ENCODE results near the gene CACNG4. TPM values are rescaled to one million over a fixed set of nuclear protein-coding genes. Genes with fewer than 3 reads are reported as not detected.

The CACNG4 gene
- total and polyA plus RNA-seq, 2 experiments from 2014 or later, result 1.6 to 4.1 TPM

DNA sequence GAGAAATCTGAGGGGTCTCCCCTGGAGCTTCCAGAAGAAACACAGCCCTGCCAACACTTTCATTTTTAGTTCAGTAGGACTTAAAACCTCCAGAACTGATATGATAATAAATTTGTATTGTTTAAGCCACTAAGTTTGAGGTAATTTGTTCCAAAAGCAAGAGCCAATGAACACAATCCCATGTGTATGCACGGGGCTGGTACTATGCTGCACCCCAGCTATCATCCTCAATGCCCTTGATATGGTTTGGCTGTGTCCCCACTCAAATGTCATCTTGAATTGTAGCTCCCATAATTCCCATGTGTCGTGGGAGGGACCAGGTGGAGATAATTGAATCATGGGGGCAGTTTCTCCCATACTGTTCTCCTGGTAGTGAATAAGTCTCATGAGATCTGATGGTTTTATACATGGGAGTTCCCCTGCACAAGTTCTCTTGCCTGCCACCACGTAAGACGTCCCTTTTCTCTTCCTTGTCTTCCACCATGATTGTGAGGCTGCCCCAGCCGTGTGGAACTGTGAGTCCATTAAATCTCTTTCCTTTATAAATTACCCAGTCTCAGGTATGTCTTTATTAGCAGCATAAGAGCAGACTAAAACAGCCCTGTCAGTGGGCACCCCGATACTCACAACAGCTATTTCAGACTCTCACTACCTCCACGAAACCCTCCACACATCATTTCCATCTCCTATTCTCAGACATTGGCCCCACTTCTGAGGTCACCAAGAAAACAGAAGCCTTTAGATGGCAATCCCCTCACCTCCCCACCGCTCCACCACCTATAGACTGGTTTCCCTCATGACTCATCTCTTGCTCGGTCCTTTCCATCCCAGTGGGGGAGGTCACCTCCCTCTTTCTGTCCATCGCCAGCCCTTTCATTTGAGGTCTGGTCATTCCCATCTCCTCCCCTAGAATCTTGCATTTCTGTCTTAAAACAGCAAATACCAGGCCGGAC is 70.9 kb downstream of the CACNG4 start:
- Mint-ChIP-seq H3K9me3 (no peaks in the 10 kb centered on the region; the same call in 2 of the 3 replicates), H3K4me3 (no peak overlapping the region), H3K27ac (no peak overlapping the region), H3K27me3 (ENCODE audit: insufficient read depth, low read depth, poor library complexity) (peaks cover 6% of the 10 kb centered on the region), H3K4me1 (no peaks in the 10 kb centered on the region; the same call in 2 of the 3 replicates), H3K36me3 (ENCODE audit: low read depth) (no peaks in the 10 kb centered on the region; the same call in 2 of the 3 replicates)
- Histone ChIP-seq H3F3A (replicated peaks; ENCODE audit: low read depth) (no peaks in the 10 kb centered on the region), H3K27ac (ENCODE audit: low read depth) (no peak overlapping the region), H4K20me1 (replicated peaks; ENCODE audit: insufficient read depth) (no peaks in the 10 kb centered on the region), H2AFZ (no peak overlapping the region), H3K79me2 (replicated peaks; ENCODE audit: insufficient read depth) (no peaks in the 10 kb centered on the region), H3K36me3 (ENCODE audit: insufficient read depth) (no peaks in the 10 kb centered on the region), H3K4me2 (no peak overlapping the region), H3K27me3 (ENCODE audit: insufficient read depth) (no peaks in the 10 kb centered on the region), H3K4me1 (ENCODE audit: insufficient read depth) (no peaks in the 10 kb centered on the region), H3K9me2 (ENCODE audit: insufficient read depth) (peaks cover 7% of the 10 kb centered on the region; the same call in 1 of the 2 replicates), H3K4me3 (no peak overlapping the region)
- ATAC-seq, result no peak
- DNase-seq (ENCODE audit: low spot score), result no peak
- no peak for TF ChIP-seq ZNF331 (CRISPR knock-in tag; IDR thresholded peaks at IDR 0.05; ENCODE audit: low read depth)

DNA sequence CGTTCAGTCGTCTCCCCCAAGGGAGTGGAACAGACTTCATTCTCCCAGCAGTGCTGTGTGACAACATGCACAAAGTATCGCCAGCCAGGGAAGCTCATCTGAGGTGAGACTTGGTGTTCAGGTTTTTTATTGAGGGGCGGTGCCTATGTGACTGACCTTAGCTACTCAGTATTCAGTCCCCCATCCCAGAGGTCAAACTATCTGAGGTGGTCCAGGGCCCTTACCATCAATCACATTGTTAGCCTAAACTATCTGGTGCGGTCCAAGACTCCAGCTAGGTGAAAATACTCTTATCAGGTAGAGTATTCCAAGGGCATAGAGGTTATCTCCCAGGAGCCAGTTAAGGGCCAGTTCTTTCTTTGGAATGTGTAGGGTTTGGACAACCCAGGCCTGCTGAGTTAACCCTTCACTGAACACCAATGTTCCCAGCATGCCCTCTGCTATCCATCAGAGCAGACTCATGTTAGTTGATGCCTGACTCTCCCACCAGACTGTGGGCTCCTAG is 74.4 kb downstream of the CACNG4 start:
- Mint-ChIP-seq H3K4me1 (no peaks in the 10 kb centered on the region; the same call in 2 of the 3 replicates), H3K27me3 (ENCODE audit: insufficient read depth, low read depth, poor library complexity) (peaks cover 7% of the 10 kb centered on the region), H3K4me3 (no peak overlapping the region), H3K36me3 (ENCODE audit: low read depth) (no peaks in the 10 kb centered on the region; the same call in 2 of the 3 replicates), H3K9me3 (no peaks in the 10 kb centered on the region; the same call in 2 of the 3 replicates), H3K27ac (no peak overlapping the region)
- H3K4me3 ChIP-seq, result no peak overlapping the region
- no peak overlapping the region for H3K4me2 ChIP-seq
- peaks cover 7% of the 10 kb centered on the region; the same call in 1 of the 2 replicates for H3K9me2 ChIP-seq (ENCODE audit: insufficient read depth)
- H3K27me3 ChIP-seq (ENCODE audit: insufficient read depth), result no peaks in the 10 kb centered on the region
- no peaks in the 10 kb centered on the region for H3K36me3 ChIP-seq (ENCODE audit: insufficient read depth)
- no peaks in the 10 kb centered on the region for H3K4me1 ChIP-seq (ENCODE audit: insufficient read depth)
- no peaks in the 10 kb centered on the region for H4K20me1 ChIP-seq (replicated peaks; ENCODE audit: insufficient read depth)
- H3K79me2 ChIP-seq (replicated peaks; ENCODE audit: insufficient read depth), result no peaks in the 10 kb centered on the region
- no peak for TF ChIP-seq ZNF114 (CRISPR knock-in tag; IDR thresholded peaks at IDR 0.05)
- no peak for TF ChIP-seq STAT1 (IDR thresholded peaks at IDR 0.05; ENCODE audit: unreplicated experiment)
- TF ChIP-seq, protein P1, sequence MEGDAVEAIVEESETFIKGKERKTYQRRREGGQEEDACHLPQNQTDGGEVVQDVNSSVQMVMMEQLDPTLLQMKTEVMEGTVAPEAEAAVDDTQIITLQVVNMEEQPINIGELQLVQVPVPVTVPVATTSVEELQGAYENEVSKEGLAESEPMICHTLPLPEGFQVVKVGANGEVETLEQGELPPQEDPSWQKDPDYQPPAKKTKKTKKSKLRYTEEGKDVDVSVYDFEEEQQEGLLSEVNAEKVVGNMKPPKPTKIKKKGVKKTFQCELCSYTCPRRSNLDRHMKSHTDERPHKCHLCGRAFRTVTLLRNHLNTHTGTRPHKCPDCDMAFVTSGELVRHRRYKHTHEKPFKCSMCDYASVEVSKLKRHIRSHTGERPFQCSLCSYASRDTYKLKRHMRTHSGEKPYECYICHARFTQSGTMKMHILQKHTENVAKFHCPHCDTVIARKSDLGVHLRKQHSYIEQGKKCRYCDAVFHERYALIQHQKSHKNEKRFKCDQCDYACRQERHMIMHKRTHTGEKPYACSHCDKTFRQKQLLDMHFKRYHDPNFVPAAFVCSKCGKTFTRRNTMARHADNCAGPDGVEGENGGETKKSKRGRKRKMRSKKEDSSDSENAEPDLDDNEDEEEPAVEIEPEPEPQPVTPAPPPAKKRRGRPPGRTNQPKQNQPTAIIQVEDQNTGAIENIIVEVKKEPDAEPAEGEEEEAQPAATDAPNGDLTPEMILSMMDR (conservative IDR thresholded peaks at IDR 0.05; ENCODE audit: low read depth in 2 of 2), result no peak
- TF ChIP-seq, protein P2, sequence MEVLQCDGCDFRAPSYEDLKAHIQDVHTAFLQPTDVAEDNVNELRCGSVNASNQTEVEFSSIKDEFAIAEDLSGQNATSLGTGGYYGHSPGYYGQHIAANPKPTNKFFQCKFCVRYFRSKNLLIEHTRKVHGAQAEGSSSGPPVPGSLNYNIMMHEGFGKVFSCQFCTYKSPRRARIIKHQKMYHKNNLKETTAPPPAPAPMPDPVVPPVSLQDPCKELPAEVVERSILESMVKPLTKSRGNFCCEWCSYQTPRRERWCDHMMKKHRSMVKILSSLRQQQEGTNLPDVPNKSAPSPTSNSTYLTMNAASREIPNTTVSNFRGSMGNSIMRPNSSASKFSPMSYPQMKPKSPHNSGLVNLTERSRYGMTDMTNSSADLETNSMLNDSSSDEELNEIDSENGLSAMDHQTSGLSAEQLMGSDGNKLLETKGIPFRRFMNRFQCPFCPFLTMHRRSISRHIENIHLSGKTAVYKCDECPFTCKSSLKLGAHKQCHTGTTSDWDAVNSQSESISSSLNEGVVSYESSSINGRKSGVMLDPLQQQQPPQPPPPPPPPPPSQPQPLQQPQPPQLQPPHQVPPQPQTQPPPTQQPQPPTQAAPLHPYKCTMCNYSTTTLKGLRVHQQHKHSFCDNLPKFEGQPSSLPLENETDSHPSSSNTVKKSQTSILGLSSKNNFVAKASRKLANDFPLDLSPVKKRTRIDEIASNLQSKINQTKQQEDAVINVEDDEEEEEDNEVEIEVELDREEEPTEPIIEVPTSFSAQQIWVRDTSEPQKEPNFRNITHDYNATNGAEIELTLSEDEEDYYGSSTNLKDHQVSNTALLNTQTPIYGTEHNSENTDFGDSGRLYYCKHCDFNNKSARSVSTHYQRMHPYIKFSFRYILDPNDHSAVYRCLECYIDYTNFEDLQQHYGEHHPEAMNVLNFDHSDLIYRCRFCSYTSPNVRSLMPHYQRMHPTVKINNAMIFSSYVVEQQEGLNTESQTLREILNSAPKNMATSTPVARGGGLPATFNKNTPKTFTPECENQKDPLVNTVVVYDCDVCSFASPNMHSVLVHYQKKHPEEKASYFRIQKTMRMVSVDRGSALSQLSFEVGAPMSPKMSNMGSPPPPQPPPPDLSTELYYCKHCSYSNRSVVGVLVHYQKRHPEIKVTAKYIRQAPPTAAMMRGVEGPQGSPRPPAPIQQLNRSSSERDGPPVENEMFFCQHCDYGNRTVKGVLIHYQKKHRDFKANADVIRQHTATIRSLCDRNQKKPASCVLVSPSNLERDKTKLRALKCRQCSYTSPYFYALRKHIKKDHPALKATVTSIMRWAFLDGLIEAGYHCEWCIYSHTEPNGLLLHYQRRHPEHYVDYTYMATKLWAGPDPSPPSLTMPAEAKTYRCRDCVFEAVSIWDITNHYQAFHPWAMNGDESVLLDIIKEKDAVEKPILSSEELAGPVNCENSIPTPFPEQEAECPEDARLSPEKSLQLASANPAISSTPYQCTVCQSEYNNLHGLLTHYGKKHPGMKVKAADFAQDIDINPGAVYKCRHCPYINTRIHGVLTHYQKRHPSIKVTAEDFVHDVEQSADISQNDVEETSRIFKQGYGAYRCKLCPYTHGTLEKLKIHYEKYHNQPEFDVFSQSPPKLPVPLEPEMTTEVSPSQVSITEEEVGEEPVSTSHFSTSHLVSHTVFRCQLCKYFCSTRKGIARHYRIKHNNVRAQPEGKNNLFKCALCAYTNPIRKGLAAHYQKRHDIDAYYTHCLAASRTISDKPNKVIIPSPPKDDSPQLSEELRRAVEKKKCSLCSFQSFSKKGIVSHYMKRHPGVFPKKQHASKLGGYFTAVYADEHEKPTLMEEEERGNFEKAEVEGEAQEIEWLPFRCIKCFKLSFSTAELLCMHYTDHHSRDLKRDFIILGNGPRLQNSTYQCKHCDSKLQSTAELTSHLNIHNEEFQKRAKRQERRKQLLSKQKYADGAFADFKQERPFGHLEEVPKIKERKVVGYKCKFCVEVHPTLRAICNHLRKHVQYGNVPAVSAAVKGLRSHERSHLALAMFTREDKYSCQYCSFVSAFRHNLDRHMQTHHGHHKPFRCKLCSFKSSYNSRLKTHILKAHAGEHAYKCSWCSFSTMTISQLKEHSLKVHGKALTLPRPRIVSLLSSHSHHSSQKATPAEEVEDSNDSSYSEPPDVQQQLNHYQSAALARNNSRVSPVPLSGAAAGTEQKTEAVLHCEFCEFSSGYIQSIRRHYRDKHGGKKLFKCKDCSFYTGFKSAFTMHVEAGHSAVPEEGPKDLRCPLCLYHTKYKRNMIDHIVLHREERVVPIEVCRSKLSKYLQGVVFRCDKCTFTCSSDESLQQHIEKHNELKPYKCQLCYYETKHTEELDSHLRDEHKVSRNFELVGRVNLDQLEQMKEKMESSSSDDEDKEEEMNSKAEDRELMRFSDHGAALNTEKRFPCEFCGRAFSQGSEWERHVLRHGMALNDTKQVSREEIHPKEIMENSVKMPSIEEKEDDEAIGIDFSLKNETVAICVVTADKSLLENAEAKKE (CRISPR knock-in tag; IDR thresholded peaks at IDR 0.05), result no peak
- TF ChIP-seq NANOG (IDR thresholded peaks at IDR 0.05; ENCODE audit: borderline replicate concordance), result no peak
- no peak for TF ChIP-seq JUNB (IDR thresholded peaks at IDR 0.05; ENCODE audit: unreplicated experiment)
- TF ChIP-seq ZNF331 (CRISPR knock-in tag; IDR thresholded peaks at IDR 0.05; ENCODE audit: low read depth), result no peak
- TF ChIP-seq CREB1 (CRISPR knock-in tag; IDR thresholded peaks at IDR 0.05; ENCODE audit: low read depth), result no peak
- no peak for TF ChIP-seq EZH2 (IDR thresholded peaks at IDR 0.05; ENCODE audit: low read depth, unreplicated experiment)
- no peak for TF ChIP-seq EZH2phosphoT487 (IDR thresholded peaks at IDR 0.05; ENCODE audit: unreplicated experiment)
- no peak for TF ChIP-seq POLR2AphosphoS5 (IDR thresholded peaks at IDR 0.05; ENCODE audit: low read depth)
- no peak overlapping the region for H2AFZ ChIP-seq
- DNase-seq (ENCODE audit: low spot score), result no peak
- H3F3A ChIP-seq (replicated peaks; ENCODE audit: low read depth), result no peaks in the 10 kb centered on the region
- no peak for ATAC-seq
- no peak overlapping the region for H3K27ac ChIP-seq (ENCODE audit: low read depth)

Data from GM23338 (cell line).